Activated T-cell treated with anti-CD3 and anti-CD28 coated beads, Interleukin-2, amount 50 U/mL, for 24 hours (primary cell): ENCODE measurements around the gene MGST2.

Source experiments
- DNase-seq: peaks from one replicate; pipeline ENCODE4 v3.0.0-alpha.2; 2020
- H3K27ac Mint-ChIP-seq: 2 replicates; pipeline ENCODE4 v1.8.0; 2020; ENCODE audit warnings: mild to moderate bottlenecking, mixed read lengths
- H3K27me3 Mint-ChIP-seq: 2 replicates; pipeline ENCODE4 v1.8.0; 2020; ENCODE audit warnings: mixed read lengths
- H3K36me3 Mint-ChIP-seq: 2 replicates; pipeline ENCODE4 v1.8.0; 2020; ENCODE audit warnings: low read depth, mixed read lengths
- H3K4me1 Mint-ChIP-seq: 2 replicates; pipeline ENCODE4 v1.8.0; 2020; ENCODE audit warnings: low read depth, mixed read lengths
- H3K4me3 Mint-ChIP-seq: 2 replicates; pipeline ENCODE4 v1.8.0; 2020; ENCODE audit warnings: mild to moderate bottlenecking, moderate library complexity, mixed read lengths
- H3K9me3 Mint-ChIP-seq: 2 replicates; pipeline ENCODE4 v1.8.0; 2020; ENCODE audit warnings: mixed read lengths

Gene MGST2

GRCh38 chr4:139720806-139721205, 55.2 kb downstream of the MGST2 start:
- Mint-ChIP-seq H3K27me3 (no peaks in the 10 kb centered on the region), H3K27ac (no peak overlapping the region), H3K36me3 (peaks cover 8% of the 10 kb centered on the region), H3K4me1 (no peaks in the 10 kb centered on the region), H3K4me3 (no peak overlapping the region), H3K9me3 (no peaks in the 10 kb centered on the region)
- DNase-seq: no peak

- Mint-ChIP-seq H3K27ac (no peak overlapping the region), H3K27me3 (no peaks in the 10 kb centered on the region), H3K4me3 (no peak overlapping the region), H3K4me1 (no peaks in the 10 kb centered on the region), H3K9me3 (no peaks in the 10 kb centered on the region), H3K36me3 (peaks cover 8% of the 10 kb centered on the region)
- no peak for DNase-seq
These were observed 56.2 kb downstream of the MGST2 start for GRCh38 chr4:139721789-139722188.

GRCh38 chr4:139725236-139725635, 59.6 kb downstream of the MGST2 start:
- Mint-ChIP-seq H3K4me3 (no peak overlapping the region), H3K27me3 (no peaks in the 10 kb centered on the region), H3K4me1 (no peaks in the 10 kb centered on the region), H3K27ac (no peak overlapping the region), H3K9me3 (no peaks in the 10 kb centered on the region), H3K36me3 (no peaks in the 10 kb centered on the region)
- no peak for DNase-seq

GRCh38 chr4:139726615-139727014, 61.0 kb downstream of the MGST2 start:
- Mint-ChIP-seq H3K9me3 (no peaks in the 10 kb centered on the region), H3K27me3 (no peaks in the 10 kb centered on the region), H3K36me3 (no peaks in the 10 kb centered on the region), H3K4me1 (no peaks in the 10 kb centered on the region), H3K27ac (no peak overlapping the region), H3K4me3 (no peak overlapping the region)
- no peak for DNase-seq

- no peak overlapping the region for H3K27ac Mint-ChIP-seq
- no peaks in the 10 kb centered on the region for H3K4me1 Mint-ChIP-seq
- H3K4me3 Mint-ChIP-seq: no peak overlapping the region
- H3K27me3 Mint-ChIP-seq: peaks cover 3% of the 10 kb centered on the region
- H3K9me3 Mint-ChIP-seq: no peaks in the 10 kb centered on the region
- DNase-seq: no peak
- no peaks in the 10 kb centered on the region for H3K36me3 Mint-ChIP-seq
These were observed 62.5 kb downstream of the MGST2 start for GRCh38 chr4:139728146-139728545.

GRCh38 chr4:139728840-139729239, 63.2 kb downstream of the MGST2 start:
- Mint-ChIP-seq H3K27me3 (peaks cover 5% of the 10 kb centered on the region), H3K9me3 (no peaks in the 10 kb centered on the region), H3K4me3 (no peak overlapping the region), H3K36me3 (no peaks in the 10 kb centered on the region), H3K27ac (no peak overlapping the region), H3K4me1 (no peaks in the 10 kb centered on the region)
- DNase-seq: no peak

DNA sequence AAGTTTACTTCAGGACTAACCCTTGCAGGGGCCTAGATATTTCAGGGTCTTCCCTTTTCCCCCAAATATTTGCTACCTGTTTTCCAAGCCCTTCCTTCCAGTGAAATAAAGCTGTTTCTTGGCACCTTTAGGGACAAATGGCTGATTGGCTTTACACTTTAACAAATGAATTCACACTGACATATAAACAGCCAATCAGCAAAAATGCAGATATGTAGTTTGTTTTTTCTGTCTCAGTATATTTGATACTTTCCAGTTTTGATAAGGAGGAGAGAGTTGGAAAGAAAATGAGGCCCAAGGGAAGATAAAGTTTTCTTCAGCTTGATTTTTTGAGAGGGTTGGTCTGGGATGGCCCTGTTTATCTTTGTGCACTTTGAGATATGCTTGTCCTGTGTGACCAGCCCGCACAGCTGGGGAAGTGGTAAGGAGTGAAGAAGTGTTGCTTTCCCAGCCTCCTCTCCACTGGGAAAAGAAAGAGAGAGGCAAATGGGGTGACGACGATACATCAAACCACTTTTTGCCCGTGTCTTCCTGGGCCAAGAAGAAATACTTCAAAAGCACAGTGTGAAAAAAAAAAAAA, 67.5 kb downstream of the MGST2 start:
- Mint-ChIP-seq H3K27me3 (peaks cover 44% of the 10 kb centered on the region), H3K9me3 (no peaks in the 10 kb centered on the region), H3K4me3 (no peak overlapping the region), H3K36me3 (no peaks in the 10 kb centered on the region), H3K4me1 (peaks cover 18% of the 10 kb centered on the region), H3K27ac (no peak overlapping the region)
- no peak for DNase-seq

- H3K4me1 Mint-ChIP-seq: peaks cover 18% of the 10 kb centered on the region
- peaks cover 50% of the 10 kb centered on the region for H3K27me3 Mint-ChIP-seq
- H3K27ac Mint-ChIP-seq: no peak overlapping the region
- DNase-seq: no peak
- H3K4me3 Mint-ChIP-seq: peak overlapping the region; percentile 65
- H3K9me3 Mint-ChIP-seq: no peaks in the 10 kb centered on the region
- no peaks in the 10 kb centered on the region for H3K36me3 Mint-ChIP-seq
These were observed 68.7 kb downstream of the MGST2 start for GRCh38 chr4:139734201-139734874.

GRCh38 chr4:139734875-139735380, 69.3 kb downstream of the MGST2 start:
- H3K9me3 Mint-ChIP-seq: no peaks in the 10 kb centered on the region
- H3K4me3 Mint-ChIP-seq: peak overlapping the region; percentile 65
- H3K27me3 Mint-ChIP-seq: peaks cover 50% of the 10 kb centered on the region
- H3K27ac Mint-ChIP-seq: no peak overlapping the region
- DNase-seq: peak; percentile 76
- no peaks in the 10 kb centered on the region for H3K36me3 Mint-ChIP-seq
- H3K4me1 Mint-ChIP-seq: peaks cover 18% of the 10 kb centered on the region

DNA sequence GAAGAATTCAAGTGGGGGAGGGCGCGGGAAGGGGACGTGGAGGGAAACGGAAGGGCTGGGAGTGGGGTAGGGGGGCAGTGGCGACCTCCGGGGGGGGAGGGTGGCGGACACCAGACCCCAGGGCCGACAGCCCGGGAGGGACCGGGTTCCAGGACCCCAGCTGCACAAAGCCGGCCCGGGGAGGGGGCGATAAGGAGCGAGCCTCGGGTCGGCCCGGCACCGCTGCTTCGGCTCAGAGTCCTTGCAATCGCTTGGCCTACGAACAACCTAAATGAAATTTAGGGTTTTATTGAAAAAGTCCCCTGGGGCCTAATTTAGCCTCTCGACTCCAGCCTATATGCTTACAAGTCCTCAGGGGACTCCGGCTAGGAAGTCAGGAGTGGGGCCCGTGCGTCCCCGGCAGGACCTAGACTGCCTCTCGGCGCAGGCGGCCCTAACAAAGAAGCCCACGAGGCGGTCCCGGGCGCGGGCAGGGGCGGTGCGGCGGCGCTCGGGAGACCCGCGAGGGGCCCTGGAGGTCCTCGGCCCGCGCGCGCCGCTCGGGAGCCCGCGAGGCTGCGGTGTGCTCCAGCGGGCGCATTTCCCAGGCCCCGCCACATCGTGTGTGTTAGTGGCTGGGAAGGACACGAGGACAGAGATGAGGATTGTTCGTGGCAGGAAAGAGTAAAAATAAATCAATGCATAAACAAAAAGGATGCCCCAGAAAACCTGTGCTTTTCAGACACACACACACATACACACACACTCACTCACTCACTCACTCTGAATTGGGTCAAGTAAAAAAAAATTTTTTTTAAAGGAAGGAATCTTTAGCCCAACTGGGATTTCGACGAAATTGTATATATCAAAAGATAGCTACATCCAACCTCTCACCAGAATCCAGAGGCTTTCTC, 70.0 kb downstream of the MGST2 start:
- no peaks in the 10 kb centered on the region for H3K9me3 Mint-ChIP-seq
- H3K4me3 Mint-ChIP-seq: peak overlapping the region; percentile 65
- DNase-seq: peak; percentile 42
- peaks cover 50% of the 10 kb centered on the region for H3K27me3 Mint-ChIP-seq
- no peaks in the 10 kb centered on the region for H3K36me3 Mint-ChIP-seq
- peaks cover 18% of the 10 kb centered on the region for H3K4me1 Mint-ChIP-seq
- no peak overlapping the region for H3K27ac Mint-ChIP-seq

DNA sequence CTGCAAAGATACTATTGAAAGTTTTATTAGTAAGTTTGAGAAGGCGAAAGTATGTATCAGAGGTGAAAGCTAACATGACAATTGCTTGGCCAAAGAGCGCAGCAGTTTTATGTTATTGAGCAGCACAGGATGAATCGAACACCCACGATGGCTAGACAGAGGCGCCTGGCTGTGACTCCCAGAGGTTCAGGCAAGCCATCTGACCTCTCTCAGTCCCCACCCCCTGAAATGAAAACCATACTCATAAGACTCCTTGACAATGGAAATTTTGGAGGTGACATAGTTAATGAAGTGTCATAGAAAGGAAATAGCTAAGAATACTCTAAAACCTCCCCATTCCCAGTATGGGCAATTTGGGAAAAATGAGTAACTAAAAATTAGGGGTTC, 70.6 kb downstream of the MGST2 start:
- no peaks in the 10 kb centered on the region for H3K9me3 Mint-ChIP-seq
- H3K36me3 Mint-ChIP-seq: no peaks in the 10 kb centered on the region
- no peak for DNase-seq
- H3K27me3 Mint-ChIP-seq: peaks cover 50% of the 10 kb centered on the region
- no peak overlapping the region for H3K27ac Mint-ChIP-seq
- H3K4me3 Mint-ChIP-seq: no peak overlapping the region
- H3K4me1 Mint-ChIP-seq: peaks cover 18% of the 10 kb centered on the region

DNA sequence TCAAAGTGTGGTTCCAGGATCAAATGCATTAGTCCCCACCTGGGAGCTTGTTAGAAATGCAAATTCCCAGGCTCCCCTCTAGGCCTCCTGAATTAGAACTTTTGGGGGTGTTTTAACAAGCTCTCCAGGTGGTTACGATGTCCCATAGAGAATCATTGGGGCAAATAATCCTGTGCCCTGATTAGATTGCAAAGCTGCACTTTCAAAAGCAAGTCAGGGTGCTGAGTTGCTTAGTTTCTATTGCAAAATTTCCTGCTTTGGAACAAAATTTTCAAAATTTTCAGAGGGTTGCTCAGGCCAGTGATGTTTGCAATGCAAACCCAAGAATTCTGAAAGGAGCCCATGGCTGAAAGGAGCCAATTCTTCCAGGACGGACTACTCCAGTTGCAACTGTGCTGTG, 71.0 kb downstream of the MGST2 start:
- Mint-ChIP-seq H3K27me3 (peaks cover 50% of the 10 kb centered on the region), H3K36me3 (no peaks in the 10 kb centered on the region), H3K9me3 (no peaks in the 10 kb centered on the region), H3K4me1 (peaks cover 18% of the 10 kb centered on the region), H3K27ac (no peak overlapping the region), H3K4me3 (no peak overlapping the region)
- no peak for DNase-seq

DNA sequence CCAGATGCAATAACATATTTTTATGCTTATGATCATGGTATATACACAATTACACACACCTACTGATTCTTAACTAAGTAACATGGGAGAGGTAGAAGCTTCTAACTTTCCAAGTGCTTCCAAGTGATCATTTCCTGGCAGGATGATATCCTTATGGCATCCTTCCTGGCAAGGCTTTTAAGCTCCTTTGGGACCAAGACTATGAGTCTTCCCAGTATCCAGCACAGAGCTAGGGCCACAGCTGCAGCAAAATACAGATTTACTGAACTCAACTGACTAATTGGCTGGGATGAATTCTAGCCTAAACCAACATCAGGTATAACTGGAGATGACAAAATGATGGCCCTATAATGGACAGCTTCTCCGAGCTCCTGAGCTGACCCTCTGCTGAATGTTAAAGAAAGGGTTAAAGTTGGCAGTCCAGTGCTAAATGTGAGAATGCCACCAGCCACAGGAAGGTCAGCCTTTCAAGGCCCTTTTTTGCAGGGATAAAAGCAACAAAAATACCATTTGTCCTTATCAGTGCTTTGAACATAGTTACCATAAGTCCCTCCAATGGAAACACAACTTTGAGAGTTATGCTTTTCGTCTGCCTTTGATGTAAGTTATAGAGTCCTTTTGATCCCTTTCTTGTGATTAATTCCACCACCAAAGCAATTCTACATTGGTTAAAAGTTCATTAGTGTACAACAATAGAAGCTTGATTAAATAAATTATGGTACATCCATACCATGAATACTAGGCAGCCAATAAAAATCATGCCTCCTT, 73.4 kb downstream of the MGST2 start:
- no peaks in the 10 kb centered on the region for H3K9me3 Mint-ChIP-seq
- no peak overlapping the region for H3K27ac Mint-ChIP-seq
- no peak for DNase-seq
- peaks cover 43% of the 10 kb centered on the region for H3K27me3 Mint-ChIP-seq
- no peaks in the 10 kb centered on the region for H3K36me3 Mint-ChIP-seq
- no peak overlapping the region for H3K4me3 Mint-ChIP-seq
- peaks cover 18% of the 10 kb centered on the region for H3K4me1 Mint-ChIP-seq

GRCh38 chr4:139740121-139740520, 74.5 kb downstream of the MGST2 start:
- Mint-ChIP-seq H3K4me1 (peaks cover 9% of the 10 kb centered on the region), H3K27ac (no peak overlapping the region), H3K27me3 (peaks cover 32% of the 10 kb centered on the region)

More at GRCh38 chr4:139740121-139740520, 74.5 kb downstream of the MGST2 start:
- no peaks in the 10 kb centered on the region for H3K9me3 Mint-ChIP-seq
- DNase-seq: no peak
- H3K36me3 Mint-ChIP-seq: no peaks in the 10 kb centered on the region
- no peak overlapping the region for H3K4me3 Mint-ChIP-seq
